Lower leg skin (tissue), 4 donors: Measurements from ENCODE around the gene TM9SF4. TPM values are rescaled to one million over a fixed set of nuclear protein-coding genes. Genes with fewer than 3 reads are reported as not detected.

Source experiments
- DNase-seq, 2 donors: peaks; one replicate each; pipeline ENCODE4 v3.0.0-alpha.2; 2019; ENCODE audit warnings: low spot score in 2 of 2
- H3K4me3 ChIP-seq: fragments of 200-600 bp; sonication (generic); 2 replicates; pipeline ENCODE4 v1.5.1; 2017; ENCODE audit warnings: mild to moderate bottlenecking, low read depth; ENCODE audit not compliant: poor library complexity, severe bottlenecking
- POLR2A ChIP-seq, 2 donors: fragments of 450-650 bp; IDR thresholded peaks; one replicate each; pipeline ENCODE4 v1.6.1; 2016 to 2017; ENCODE audit warnings: antibody characterized with exemption in 2 of 2, mild to moderate bottlenecking in 1 of 2, moderate library complexity in 1 of 2
- WGBS, 2 donors: methylation state at CpG; one replicate each; pipeline ENCODE4 v1.1.5; 2018; 5-methylcytosine and 5-hydroxymethylcytosine counted together
- intact Hi-C: fragments of 100-400 bp; cut with DNase I; formaldehyde crosslinking; loops from one replicate; pipeline ENCODE4 v1.15.0; 2023; ENCODE audit warnings: low total_unique reads
- total RNA-seq, 4 donors: library from RNA; depleted of rRNA; stranded (reverse); fragments of >200 nt; gene quantifications; one replicate each; pipeline ENCODE4 v1.1.0, GENCODE V29; 2016
- TF ChIP-seq, protein P1 (sequence below), 3 donors: fragments of 450-650 bp; IDR thresholded peaks; one replicate each; pipeline ENCODE4 v1.5.1; 2016; ENCODE audit warnings: antibody characterized with exemption in 3 of 3, mild to moderate bottlenecking in 3 of 3, moderate library complexity in 2 of 3

The TM9SF4 gene
- total RNA-seq, 4 donors from 2014 or later, result 42.2 to 49.5 (median 47.3) TPM

- TF ChIP-seq, protein P1, sequence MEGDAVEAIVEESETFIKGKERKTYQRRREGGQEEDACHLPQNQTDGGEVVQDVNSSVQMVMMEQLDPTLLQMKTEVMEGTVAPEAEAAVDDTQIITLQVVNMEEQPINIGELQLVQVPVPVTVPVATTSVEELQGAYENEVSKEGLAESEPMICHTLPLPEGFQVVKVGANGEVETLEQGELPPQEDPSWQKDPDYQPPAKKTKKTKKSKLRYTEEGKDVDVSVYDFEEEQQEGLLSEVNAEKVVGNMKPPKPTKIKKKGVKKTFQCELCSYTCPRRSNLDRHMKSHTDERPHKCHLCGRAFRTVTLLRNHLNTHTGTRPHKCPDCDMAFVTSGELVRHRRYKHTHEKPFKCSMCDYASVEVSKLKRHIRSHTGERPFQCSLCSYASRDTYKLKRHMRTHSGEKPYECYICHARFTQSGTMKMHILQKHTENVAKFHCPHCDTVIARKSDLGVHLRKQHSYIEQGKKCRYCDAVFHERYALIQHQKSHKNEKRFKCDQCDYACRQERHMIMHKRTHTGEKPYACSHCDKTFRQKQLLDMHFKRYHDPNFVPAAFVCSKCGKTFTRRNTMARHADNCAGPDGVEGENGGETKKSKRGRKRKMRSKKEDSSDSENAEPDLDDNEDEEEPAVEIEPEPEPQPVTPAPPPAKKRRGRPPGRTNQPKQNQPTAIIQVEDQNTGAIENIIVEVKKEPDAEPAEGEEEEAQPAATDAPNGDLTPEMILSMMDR (IDR thresholded peaks at IDR 0.05), result no peak
- no peak for TF ChIP-seq POLR2A (IDR thresholded peaks at IDR 0.05)
- no peak for DNase-seq
- no peak overlapping the region for H3K4me3 ChIP-seq
- intact Hi-C loops, result no loop called here
Measured at GRCh38 chr20:32069711-32070110, 39.8 kb upstream of the TM9SF4 start.

DNA sequence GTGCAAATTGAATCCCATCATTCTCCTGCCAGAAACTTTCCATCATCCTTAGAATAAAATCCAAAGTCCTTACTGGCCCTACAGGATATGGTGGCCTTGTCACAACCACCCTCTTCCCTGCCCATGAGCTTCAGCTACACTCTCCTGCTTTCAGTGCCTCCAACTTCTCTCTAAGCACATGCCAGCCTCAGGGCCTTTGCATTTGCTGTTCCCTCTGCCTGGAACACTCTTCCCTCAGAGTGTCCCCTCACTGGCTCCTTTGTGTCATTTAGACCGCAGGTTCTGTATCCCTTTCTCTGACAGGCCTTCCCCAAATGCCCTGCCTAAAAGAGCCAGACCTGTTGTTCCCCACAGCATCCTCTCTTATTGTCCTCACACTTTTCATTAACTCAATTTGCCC is 39.2 kb upstream of the TM9SF4 start:
- intact Hi-C loops, result no loop called here
- WGBS, 2 donors, result 82 to 89% methylated on average over 1 of the region's 1 CpG
- no peak overlapping the region for H3K4me3 ChIP-seq
- TF ChIP-seq, protein P1 (IDR thresholded peaks at IDR 0.05), result no peak
- DNase-seq, result no peak

- TF ChIP-seq, protein P1 (IDR thresholded peaks at IDR 0.05), result no peak
- TF ChIP-seq POLR2A (IDR thresholded peaks at IDR 0.05), result no peak
- WGBS, 2 donors, result 36 to 38% methylated on average over 4 of the region's 4 CpGs
- intact Hi-C loops, result no loop called here
- no peak for DNase-seq
- H3K4me3 ChIP-seq, result no peak overlapping the region
Measured at GRCh38 chr20:32070690-32071213, 38.8 kb upstream of the TM9SF4 start.

- 83 to 86% methylated on average over 17 of the region's 17 CpGs for WGBS, 2 donors
- intact Hi-C loops, result no loop called here
- no peak for DNase-seq
- TF ChIP-seq POLR2A (IDR thresholded peaks at IDR 0.05), result no peak
- TF ChIP-seq, protein P1 (IDR thresholded peaks at IDR 0.05), result no peak
- no peak overlapping the region for H3K4me3 ChIP-seq
Measured at GRCh38 chr20:32071395-32072167, 37.9 kb upstream of the TM9SF4 start.

DNA sequence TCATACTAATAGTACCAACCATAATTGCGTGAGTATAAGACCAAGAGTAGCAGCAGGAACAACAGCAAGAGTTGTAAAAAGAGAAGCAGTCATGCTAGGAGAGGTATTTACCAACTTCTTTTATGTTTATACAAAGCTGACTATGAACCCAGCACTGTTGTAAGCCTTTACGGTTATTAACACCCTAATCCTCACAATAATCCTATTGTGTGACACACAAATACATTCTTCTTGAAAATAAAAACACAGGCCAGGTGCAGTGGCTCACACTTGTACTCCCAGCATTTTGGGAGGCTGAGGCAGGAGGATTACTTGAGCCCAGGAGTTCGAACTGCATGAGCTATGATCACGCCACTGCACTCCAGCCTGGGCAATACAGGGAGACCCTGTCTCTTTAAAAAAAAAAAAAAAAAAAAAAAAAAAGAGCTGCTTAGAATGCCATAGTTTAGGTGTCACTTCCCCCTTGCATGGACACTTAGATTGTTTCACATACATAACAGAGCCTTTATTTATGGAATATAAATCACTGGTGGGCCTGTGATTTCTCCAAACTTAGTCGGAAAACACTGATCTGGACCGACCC is 37.3 kb upstream of the TM9SF4 start:
- no peak for TF ChIP-seq POLR2A (IDR thresholded peaks at IDR 0.05)
- TF ChIP-seq, protein P1 (IDR thresholded peaks at IDR 0.05), result no peak
- 85% methylated on average over 6 of the region's 6 CpGs for WGBS, 2 donors
- DNase-seq, result no peak
- no peak overlapping the region for H3K4me3 ChIP-seq
- intact Hi-C loops, result no loop called here
